ENCODE results near the gene SYT4. TPM values are rescaled to one million over a fixed set of nuclear protein-coding genes. Genes with fewer than 3 reads are reported as not detected.
"Not testable (repeated sequence)": the region's sequence is repeated elsewhere in the genome, so short reads cannot be mapped to it uniquely, and the experiment has no call there.

The SYT4 gene
- not detected in 2 replicates for total RNA-seq (2014; rRNA removed; shearing (Covaris generic))

- DNase-seq (ENCODE audit: low read depth): peak; percentile 24
Measured at GRCh38 chr18:43277164-43277600, at the start of gene SYT4. Gene SYT4, minus strand, starts transcription at chr18:43277490. Its CDS starts 209 bp downstream, at chr18:43277281.

- no peak for DNase-seq (ENCODE audit: low read depth)
Measured at GRCh38 chr18:43322132-43322531, 44.8 kb upstream of the SYT4 start.

- no peak for DNase-seq (ENCODE audit: low read depth)
Measured at GRCh38 chr18:43314941-43315340, 37.7 kb upstream of the SYT4 start.

GRCh38 chr18:43312891-43313290, 35.6 kb upstream of the SYT4 start:
- DNase-seq (ENCODE audit: low read depth): no peak

GRCh38 chr18:43310239-43310638, 32.9 kb upstream of the SYT4 start:
- no peak for DNase-seq (ENCODE audit: low read depth)

- DNase-seq (ENCODE audit: low read depth): no peak
Measured at GRCh38 chr18:43303376-43303775, 26.1 kb upstream of the SYT4 start.

- DNase-seq (ENCODE audit: low read depth): not testable (repeated sequence)
Measured at GRCh38 chr18:43286187-43286586, 8.9 kb upstream of the SYT4 start.

GRCh38 chr18:43283299-43283698, 6.0 kb upstream of the SYT4 start:
- DNase-seq (ENCODE audit: low read depth): no peak

GRCh38 chr18:43279015-43279744, 1.9 kb upstream of the SYT4 start:
- peak; percentile 17 for DNase-seq (ENCODE audit: low read depth)

- no peak for DNase-seq (ENCODE audit: low read depth)
Measured at GRCh38 chr18:43278355-43278754, 1.1 kb upstream of the SYT4 start.

GRCh38 chr18:43276491-43276890, 799 bp downstream of the SYT4 start:
- DNase-seq (ENCODE audit: low read depth): no peak

- DNase-seq (ENCODE audit: low read depth): no peak
Measured at GRCh38 chr18:43275546-43275945, 1.7 kb downstream of the SYT4 start.

GRCh38 chr18:43274526-43274925, 2.8 kb downstream of the SYT4 start:
- no peak for DNase-seq (ENCODE audit: low read depth)

GRCh38 chr18:43271593-43272432, 5.5 kb downstream of the SYT4 start:
- peak; percentile 31 for DNase-seq (ENCODE audit: low read depth)

GRCh38 chr18:43267818-43268217, 9.5 kb downstream of the SYT4 start:
- no peak for DNase-seq (ENCODE audit: low read depth)

- no peak for DNase-seq (ENCODE audit: low read depth)
Measured at GRCh38 chr18:43265465-43265864, 11.8 kb downstream of the SYT4 start.

- no peak for DNase-seq (ENCODE audit: low read depth)
Measured at GRCh38 chr18:43248610-43249249, 28.6 kb downstream of the SYT4 start.

GRCh38 chr18:43247944-43248343, 29.3 kb downstream of the SYT4 start:
- DNase-seq (ENCODE audit: low read depth): no peak

GRCh38 chr18:43238429-43238828, 38.9 kb downstream of the SYT4 start:
- no peak for DNase-seq (ENCODE audit: low read depth)

GRCh38 chr18:43236921-43237320, 40.4 kb downstream of the SYT4 start:
- DNase-seq (ENCODE audit: low read depth): no peak

GRCh38 chr18:43234889-43235288, 42.4 kb downstream of the SYT4 start:
- no peak for DNase-seq (ENCODE audit: low read depth)

- DNase-seq (ENCODE audit: low read depth): no peak
Measured at GRCh38 chr18:43222501-43222900, 54.8 kb downstream of the SYT4 start.
